Measurements from ENCODE around the gene BAMBI. TPM values are rescaled to one million over a fixed set of nuclear protein-coding genes. Genes with fewer than 3 reads are reported as not detected.

BAMBI gene
- polyA plus RNA-seq, 3 donors = 0.08 to 1.3 (median 0.09) TPM

DNA sequence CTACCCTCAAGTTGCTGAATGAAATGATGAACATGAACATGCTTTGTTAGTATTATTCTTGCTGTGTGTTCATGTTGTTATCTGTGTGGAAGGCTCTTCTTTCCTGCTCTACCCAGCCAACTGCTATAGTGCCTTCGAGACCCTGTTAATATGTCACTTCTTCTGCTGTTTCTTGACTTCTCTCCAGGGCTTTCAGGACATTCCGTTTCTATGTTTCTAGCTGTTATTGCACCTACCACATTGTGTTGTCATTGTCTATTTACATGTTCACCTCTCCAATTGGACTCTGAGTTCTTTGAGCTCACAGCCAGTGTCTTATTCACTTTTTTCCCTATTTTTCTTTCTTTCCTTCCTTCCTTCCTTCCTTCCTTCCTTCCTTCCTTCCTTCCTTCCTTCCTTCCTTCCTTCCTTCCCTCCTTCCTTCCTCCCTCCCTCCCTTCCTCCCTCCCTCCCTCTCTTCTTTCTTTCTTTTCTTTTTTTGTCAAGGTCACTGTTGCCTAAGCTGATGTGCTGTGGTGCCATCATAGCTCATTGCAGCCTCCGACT is 40.4 kb downstream of the BAMBI start:
- Histone ChIP-seq H3K4me2 (replicated peaks; ENCODE audit: extremely low read depth, low read length, poor library complexity, severe bottlenecking) (no peak overlapping the region), H3K27ac (ENCODE audit: low read depth in 1 of 2, low read length in 2 of 2) (no peak overlapping the region), H3K4me1 (ENCODE audit: control insufficient read depth in 1 of 2, insufficient read depth in 2 of 2, low read length in 2 of 2) (peaks cover 0 to 3% of the 10 kb centered on the region in 2 donors), H3K4me3 (replicated peaks in 1 of 3; ENCODE audit: low read depth in 2 of 3, low read length in 3 of 3) (no peak overlapping the region), H3K9ac (ENCODE audit: insufficient read depth, low read length, poor library complexity, severe bottlenecking) (no peak overlapping the region), H4K20me1 (ENCODE audit: insufficient read depth, low read length) (no peaks in the 10 kb centered on the region), H3K27me3 (ENCODE audit: control insufficient read depth in 2 of 2, insufficient read depth in 2 of 2, low read length in 2 of 2) (peaks cover 18 to 28% of the 10 kb centered on the region in 2 donors), H3K9me3 (replicated peaks in 1 of 2; ENCODE audit: control insufficient read depth in 1 of 2, insufficient read depth in 1 of 2, low read length in 2 of 2) (no peaks in the 10 kb centered on the region), H2AFZ (ENCODE audit: insufficient read depth, low read depth, low read length, poor library complexity, severe bottlenecking) (no peak overlapping the region), H3K79me2 (ENCODE audit: insufficient read depth, low read length) (no peaks in the 10 kb centered on the region), H3K36me3 (replicated peaks in 1 of 2; ENCODE audit: control insufficient read depth in 1 of 2, insufficient read depth in 2 of 2, low read length in 2 of 2) (no peaks in the 10 kb centered on the region)
- Mint-ChIP-seq H3K27me3 (ENCODE audit: low read depth in 3 of 3) (peaks cover 27 to 37% (median 30%) of the 10 kb centered on the region in 3 donors), H3K4me3 (peak overlapping the region in 1 of 2 donors; percentile 1), H3K9me3 (peaks cover 2 to 14% (median 7%) of the 10 kb centered on the region in 7 donors), H3K27ac (no peak overlapping the region), H3K36me3 (no peaks in the 10 kb centered on the region), H3K4me1 (peaks cover 8% of the 10 kb centered on the region)
- intact Hi-C loops (cut with micrococcal nuclease) = no loop called here
- DNase-seq = no peak
- TF ChIP-seq, protein P1, sequence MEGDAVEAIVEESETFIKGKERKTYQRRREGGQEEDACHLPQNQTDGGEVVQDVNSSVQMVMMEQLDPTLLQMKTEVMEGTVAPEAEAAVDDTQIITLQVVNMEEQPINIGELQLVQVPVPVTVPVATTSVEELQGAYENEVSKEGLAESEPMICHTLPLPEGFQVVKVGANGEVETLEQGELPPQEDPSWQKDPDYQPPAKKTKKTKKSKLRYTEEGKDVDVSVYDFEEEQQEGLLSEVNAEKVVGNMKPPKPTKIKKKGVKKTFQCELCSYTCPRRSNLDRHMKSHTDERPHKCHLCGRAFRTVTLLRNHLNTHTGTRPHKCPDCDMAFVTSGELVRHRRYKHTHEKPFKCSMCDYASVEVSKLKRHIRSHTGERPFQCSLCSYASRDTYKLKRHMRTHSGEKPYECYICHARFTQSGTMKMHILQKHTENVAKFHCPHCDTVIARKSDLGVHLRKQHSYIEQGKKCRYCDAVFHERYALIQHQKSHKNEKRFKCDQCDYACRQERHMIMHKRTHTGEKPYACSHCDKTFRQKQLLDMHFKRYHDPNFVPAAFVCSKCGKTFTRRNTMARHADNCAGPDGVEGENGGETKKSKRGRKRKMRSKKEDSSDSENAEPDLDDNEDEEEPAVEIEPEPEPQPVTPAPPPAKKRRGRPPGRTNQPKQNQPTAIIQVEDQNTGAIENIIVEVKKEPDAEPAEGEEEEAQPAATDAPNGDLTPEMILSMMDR (IDR thresholded peaks at IDR 0.05) = no peak
- WGBS (ENCODE audit: insufficient coverage) = 100% methylated on average over 3 of the region's 3 CpGs

DNA sequence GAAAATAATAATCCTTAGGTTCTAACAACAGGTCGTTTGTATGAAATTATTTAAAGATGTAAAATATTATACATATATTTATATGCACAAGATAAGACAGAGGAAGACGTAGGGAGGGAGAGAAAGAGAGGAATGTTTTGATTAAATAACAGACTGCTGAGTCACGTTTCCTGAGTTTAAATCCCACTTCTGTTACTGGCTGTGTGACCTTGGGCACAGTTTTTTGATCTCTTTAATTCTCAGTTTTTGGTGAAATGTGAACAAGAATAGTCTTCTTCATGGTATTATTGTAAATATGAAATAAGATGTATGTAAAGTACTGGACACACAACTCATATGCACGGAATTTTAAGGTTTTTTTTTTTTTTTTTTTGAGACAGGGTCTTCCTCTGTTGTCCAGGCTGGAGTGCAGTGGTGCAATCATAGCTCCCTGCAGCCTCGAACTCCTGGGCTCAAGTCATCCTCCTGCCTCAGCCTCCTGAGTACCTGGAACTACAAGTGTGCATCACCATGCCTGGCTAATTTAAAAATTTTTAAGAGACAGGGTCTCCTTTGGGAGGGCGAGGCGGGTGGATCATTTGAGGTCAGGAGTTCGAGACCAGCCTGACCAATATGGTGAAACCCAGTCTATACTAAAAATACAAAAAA is 42.6 kb downstream of the BAMBI start:
- Mint-ChIP-seq H3K9me3 (peaks cover 2 to 11% (median 7%) of the 10 kb centered on the region in 7 donors), H3K36me3 (no peaks in the 10 kb centered on the region), H3K4me3 (peak overlapping the region in 1 of 2 donors; percentile 17), H3K4me1 (peaks cover 8% of the 10 kb centered on the region), H3K27me3 (ENCODE audit: low read depth in 3 of 3) (peaks cover 40 to 53% (median 48%) of the 10 kb centered on the region in 3 donors), H3K27ac (no peak overlapping the region)
- H4K20me1 ChIP-seq (ENCODE audit: insufficient read depth, low read length) = no peaks in the 10 kb centered on the region
- TF ChIP-seq, protein P1 (IDR thresholded peaks at IDR 0.05) = no peak
- H3K4me1 ChIP-seq (ENCODE audit: control insufficient read depth in 1 of 2, insufficient read depth in 2 of 2, low read length in 2 of 2) = peaks cover 0 to 3% of the 10 kb centered on the region in 2 donors
- H3K4me3 ChIP-seq (replicated peaks in 1 of 3; ENCODE audit: low read depth in 2 of 3, low read length in 3 of 3) = no peak overlapping the region
- no peaks in the 10 kb centered on the region for H3K79me2 ChIP-seq (ENCODE audit: insufficient read depth, low read length)
- no peaks in the 10 kb centered on the region for H3K36me3 ChIP-seq (replicated peaks in 1 of 2; ENCODE audit: control insufficient read depth in 1 of 2, insufficient read depth in 2 of 2, low read length in 2 of 2)
- WGBS (ENCODE audit: insufficient coverage) = 50% methylated on average over 1 of the region's 8 CpGs
- H3K27me3 ChIP-seq (ENCODE audit: control insufficient read depth in 2 of 2, insufficient read depth in 2 of 2, low read length in 2 of 2) = peaks cover 26 to 46% of the 10 kb centered on the region in 2 donors
- no peaks in the 10 kb centered on the region for H3K9me3 ChIP-seq (replicated peaks in 1 of 2; ENCODE audit: control insufficient read depth in 1 of 2, insufficient read depth in 1 of 2, low read length in 2 of 2)
- intact Hi-C loops (cut with micrococcal nuclease) = no loop called here
- H3K4me2 ChIP-seq (replicated peaks; ENCODE audit: extremely low read depth, low read length, poor library complexity, severe bottlenecking) = no peak overlapping the region
- no peak overlapping the region for H3K27ac ChIP-seq (ENCODE audit: low read depth in 1 of 2, low read length in 2 of 2)
- no peak overlapping the region for H2AFZ ChIP-seq (ENCODE audit: insufficient read depth, low read depth, low read length, poor library complexity, severe bottlenecking)
- H3K9ac ChIP-seq (ENCODE audit: insufficient read depth, low read length, poor library complexity, severe bottlenecking) = no peak overlapping the region
- no peak for DNase-seq

All from CD14-positive monocyte (primary cell).